HepG2 (cell line): ENCODE results near the gene ITCH. TPM values are rescaled to one million over a fixed set of nuclear protein-coding genes. Genes with fewer than 3 reads are reported as not detected.

Experiments
- AHDC1 ChIP-seq: sonication (generic); formaldehyde crosslinking; IDR thresholded peaks from 2 replicates; pipeline ENCODE4 v1.5.1; 2020; ENCODE audit warnings: mild to moderate bottlenecking, missing genetic modification reagents, borderline replicate concordance
- ETV5 ChIP-seq: IDR thresholded peaks from 2 replicates; pipeline ENCODE4 v1.6.1; 2018; ENCODE audit warnings: missing biosample characterization, missing genetic modification reagents, inconsistent platforms, borderline replicate concordance
- GATAD1 ChIP-seq: IDR thresholded peaks from 2 replicates; pipeline ENCODE4 v1.6.1; 2016; ENCODE audit warnings: missing genetic modification reagents, missing compliant biosample characterization
- HMG20A ChIP-seq: IDR thresholded peaks from 2 replicates; pipeline ENCODE4 v1.6.1; 2016; ENCODE audit warnings: borderline replicate concordance
- NKX3-1 ChIP-seq: sonication (generic); formaldehyde crosslinking; IDR thresholded peaks from 2 replicates; pipeline ENCODE4 v1.5.0; 2020; ENCODE audit warnings: missing genetic modification reagents
- PITX1 ChIP-seq: sonication (generic); formaldehyde crosslinking; IDR thresholded peaks from 2 replicates; pipeline ENCODE4 v1.5.1; 2020; ENCODE audit warnings: mild to moderate bottlenecking, missing genetic modification reagents
- POGK ChIP-seq: sonication (generic); formaldehyde crosslinking; conservative IDR thresholded peaks from 2 replicates; pipeline ENCODE4 v1.8.0; 2022; ENCODE audit warnings: mild to moderate bottlenecking, moderate library complexity, missing genetic modification reagents
- POLR2G ChIP-seq: fragments of 200-400 bp; formaldehyde crosslinking; IDR thresholded peaks from 2 replicates; pipeline ENCODE4 v1.6.1; 2018; ENCODE audit warnings: mild to moderate bottlenecking, low read depth, low read length, moderate library complexity
- SIN3A ChIP-seq: IDR thresholded peaks from 2 replicates; pipeline ENCODE4 v1.6.1; 2011; ENCODE audit warnings: low read depth, mild to moderate bottlenecking, control low read depth, low read length, borderline replicate concordance
- STAT5B ChIP-seq: sonication (generic); formaldehyde crosslinking; IDR thresholded peaks from 2 replicates; pipeline ENCODE4 v1.4.0; 2020; ENCODE audit warnings: missing genetic modification reagents
- ZBTB7A ChIP-seq: sonication (generic); formaldehyde crosslinking; IDR thresholded peaks from 2 replicates; pipeline ENCODE4 v1.8.0; 2022; ENCODE audit warnings: mild to moderate bottlenecking, missing genetic modification reagents
- ZFP90 ChIP-seq: sonication (generic); formaldehyde crosslinking; IDR thresholded peaks from 2 replicates; pipeline ENCODE4 v1.8.0; 2022; ENCODE audit warnings: missing genetic modification reagents, mild to moderate bottlenecking, inconsistent platforms, borderline replicate concordance
- ZHX2 ChIP-seq, 2 experiments: sonication (generic) in 1 of 2; formaldehyde crosslinking in 1 of 2; IDR thresholded peaks; 2 replicates each; pipeline versions ENCODE4 v1.6.1 to v1.9.0; 2014 to 2022; ENCODE audit warnings: antibody characterized with exemption in 1 of 2, borderline replicate concordance in 1 of 2, inconsistent platforms in 1 of 2, low read depth in 1 of 2, missing genetic modification reagents in 1 of 2
- ZNF24 ChIP-seq: fragments of 450-650 bp; IDR thresholded peaks from 2 replicates; pipeline ENCODE4 v1.6.1; 2017; ENCODE audit warnings: antibody characterized with exemption, mild to moderate bottlenecking
- ZNF572 ChIP-seq: sonication (generic); formaldehyde crosslinking; IDR thresholded peaks from 2 replicates; pipeline ENCODE4 v1.5.1; 2020; ENCODE audit warnings: mild to moderate bottlenecking, missing genetic modification reagents
- polyA plus RNA-seq, 8 experiments: library from polyadenylated mRNA; depleted of rRNA in 3 of 8; stranded (reverse) in 7 of 8; unstranded in 1 of 8; fragments of >200 nt; fragmentation: Illumina TruSeq in 4 of 8; extraction: Trizol in 4 of 8; gene quantifications; 2 replicates each; pipeline versions ENCODE4 v1.2.1 to v1.2.3, GENCODE V29; 2011 to 2016; ENCODE audit warnings: low read depth in 4 of 8, missing spikeins in 1 of 8, mixed read lengths in 1 of 8; ENCODE audit not compliant: insufficient read depth in 1 of 8
- total RNA-seq, 5 experiments: library from RNA; depleted of rRNA; stranded (reverse); fragments of >200 nt; fragmentation: Illumina TruSeq; extraction: Trizol; gene quantifications; 2 replicates each; pipeline ENCODE4 v1.2.3, GENCODE V29; 2016; ENCODE audit warnings: low read depth in 1 of 5

The ITCH gene
- total and polyA plus RNA-seq, 2 of the 13 experiments (the other 11 are each of a cell fraction or from before 2014, with no cell fraction given), result 20.5 to 112 TPM

- TF ChIP-seq ZHX2 (IDR thresholded peaks at IDR 0.05; ENCODE audit: low read depth) (peak; percentile 82; the same call in 1 of the 2 replicates), ZHX2 (CRISPR knock-in tag; IDR thresholded peaks at IDR 0.05; ENCODE audit: borderline replicate concordance) (0 out of 2 replicates have a peak, but pooled peaks have one; percentile 12), ZNF572 (CRISPR knock-in tag) (peak; percentile 89; the same call in 1 of the 2 replicates), GATAD1 (CRISPR knock-in tag) (peak; percentile 63; the same call in 1 of the 2 replicates), ZNF24 (peak; percentile 77; the same call in 1 of the 2 replicates), HMG20A (CRISPR knock-in tag) (peak; percentile 93), ETV5 (CRISPR knock-in tag) (peak; percentile 89), SIN3A (peak; percentile 48), AHDC1 (peak; percentile 97), ZFP90 (CRISPR knock-in tag) (peak; percentile 61; the same call in 1 of the 2 replicates), POLR2G (0 out of 2 replicates have a peak, but pooled peaks have one; percentile 35), STAT5B (CRISPR knock-in tag) (no peak), PITX1 (peak; percentile 86), POGK (CRISPR knock-in tag) (peak; percentile 95; the same call in 1 of the 2 replicates), NKX3-1 (CRISPR knock-in tag) (peak; percentile 62; the same call in 1 of the 2 replicates), ZBTB7A (peak; percentile 57; the same call in 1 of the 2 replicates)
Observed at GRCh38 chr20:34525709-34526416, 162.8 kb downstream of the ITCH start (continued).
